Panc1 (cell line): ENCODE data around the gene KIAA1755. TPM values are rescaled to one million over a fixed set of nuclear protein-coding genes. Genes with fewer than 3 reads are reported as not detected.

Experiments
- ATAC-seq: fragments of 200-7000 bp; cut with Tn5 transposase; 2 replicates; pipeline ENCODE4 v1.9.1; 2020; ENCODE audit warnings: mild to moderate bottlenecking, moderate library complexity
- BruUV-seq: library from RNA; stranded (reverse); fragments of 400-500 nt; replicated peaks from 2 replicates; lab custom pipeline; 2021; lab: Mats Ljungman, UMichigan
- CTCF ChIA-PET: fragments of 300-600 bp; sonication (Branson Sonifier 250); formaldehyde crosslinking; loops from one replicate; lab custom pipeline; 2022; ENCODE audit warnings: antibody characterized with exemption; lab: Charles Lee
- POLR2A ChIA-PET: fragments of 300-600 bp; sonication (Branson Sonifier 250); formaldehyde crosslinking; loops from one replicate; lab custom pipeline; 2022; ENCODE audit warnings: antibody characterized with exemption; lab: Charles Lee
- DNase-seq: peaks from one replicate; pipeline ENCODE4 v3.0.0-alpha.2; 2010; ENCODE audit warnings: low read depth, low spot score
- H3K27ac ChIP-seq: 2 replicates; pipeline ENCODE4 v1.5.1; 2011; ENCODE audit warnings: mild to moderate bottlenecking, low read length, inconsistent platforms
- H3K27me3 ChIP-seq: fragments of 200-500 bp; sonication (Bioruptor generic); 2 replicates; pipeline ENCODE4 v1.6.0; 2014; ENCODE audit warnings: low read length, inconsistent platforms; ENCODE audit not compliant: control insufficient read depth, insufficient read depth
- H3K36me3 ChIP-seq: fragments of 200-500 bp; sonication (Bioruptor generic); 2 replicates; pipeline ENCODE4 v1.5.1; 2014; ENCODE audit warnings: inconsistent platforms, mild to moderate bottlenecking, low read length, moderate library complexity; ENCODE audit not compliant: control insufficient read depth, insufficient read depth
- H3K4me1 ChIP-seq: 2 replicates; pipeline ENCODE4 v1.5.1; 2011; ENCODE audit warnings: inconsistent platforms, mild to moderate bottlenecking, low read length, moderate library complexity; ENCODE audit not compliant: control insufficient read depth, insufficient read depth
- H3K4me3 ChIP-seq, 2 experiments: 2 replicates each; pipeline ENCODE4 v1.5.1; 2011 to 2012; ENCODE audit warnings: low read depth in 2 of 2, low read length in 2 of 2, mild to moderate bottlenecking in 2 of 2, inconsistent platforms in 1 of 2, moderate library complexity in 1 of 2
- H3K9me3 ChIP-seq: fragments of 200-500 bp; sonication (Bioruptor generic); 2 replicates; pipeline ENCODE4 v1.5.1; 2014; ENCODE audit warnings: low read depth, mild to moderate bottlenecking, inconsistent platforms, low read length, moderate library complexity; ENCODE audit not compliant: control insufficient read depth, insufficient read depth
- CTCF ChIP-seq: fragments of 450-650 bp; IDR thresholded peaks from 2 replicates; pipeline ENCODE4 v1.5.1; 2017; ENCODE audit warnings: mild to moderate bottlenecking
- POLR2AphosphoS5 ChIP-seq: IDR thresholded peaks from 2 replicates; pipeline ENCODE4 v1.6.1; 2012; ENCODE audit warnings: mild to moderate bottlenecking, low read depth, low read length, moderate library complexity
- REST ChIP-seq, 2 experiments: IDR thresholded peaks; 2 replicates each; pipeline ENCODE4 v1.6.1; 2011 to 2012; ENCODE audit warnings: low read depth in 2 of 2, control low read depth in 1 of 2, low read length in 1 of 2, mild to moderate bottlenecking in 1 of 2, moderate library complexity in 1 of 2; ENCODE audit not compliant: insufficient read depth in 1 of 2
- SIN3A ChIP-seq: IDR thresholded peaks from 2 replicates; pipeline ENCODE4 v1.6.1; 2012; ENCODE audit warnings: low read depth, mild to moderate bottlenecking, low read length, moderate library complexity, borderline replicate concordance; ENCODE audit not compliant: insufficient read depth
- TCF7L2 ChIP-seq: IDR thresholded peaks from 2 replicates; pipeline ENCODE4 v1.6.1; 2011; ENCODE audit warnings: mild to moderate bottlenecking, low read depth, low read length, inconsistent platforms
- in situ Hi-C: cut with HindIII; loops from 2 replicates; pipeline ENCODE4 v1.10.0; 2016; ENCODE audit warnings: low sequenced_read_pairs, low pct_unique_long_range_greater_than_20kb
- intact Hi-C: fragments of 100-400 bp; cut with micrococcal nuclease; formaldehyde crosslinking; loops from one replicate; pipeline ENCODE4 v1.10.0; 2022; ENCODE audit not compliant: unreplicated experiment
- total RNA-seq: library from RNA; stranded (reverse); gene quantifications from one replicate; pipeline ENCODE4 v1.2.1, GENCODE V29; 2021; ENCODE audit not compliant: unreplicated experiment

Gene KIAA1755
- total RNA-seq, 1 experiment from 2014 or later: 0.08 TPM

DNA sequence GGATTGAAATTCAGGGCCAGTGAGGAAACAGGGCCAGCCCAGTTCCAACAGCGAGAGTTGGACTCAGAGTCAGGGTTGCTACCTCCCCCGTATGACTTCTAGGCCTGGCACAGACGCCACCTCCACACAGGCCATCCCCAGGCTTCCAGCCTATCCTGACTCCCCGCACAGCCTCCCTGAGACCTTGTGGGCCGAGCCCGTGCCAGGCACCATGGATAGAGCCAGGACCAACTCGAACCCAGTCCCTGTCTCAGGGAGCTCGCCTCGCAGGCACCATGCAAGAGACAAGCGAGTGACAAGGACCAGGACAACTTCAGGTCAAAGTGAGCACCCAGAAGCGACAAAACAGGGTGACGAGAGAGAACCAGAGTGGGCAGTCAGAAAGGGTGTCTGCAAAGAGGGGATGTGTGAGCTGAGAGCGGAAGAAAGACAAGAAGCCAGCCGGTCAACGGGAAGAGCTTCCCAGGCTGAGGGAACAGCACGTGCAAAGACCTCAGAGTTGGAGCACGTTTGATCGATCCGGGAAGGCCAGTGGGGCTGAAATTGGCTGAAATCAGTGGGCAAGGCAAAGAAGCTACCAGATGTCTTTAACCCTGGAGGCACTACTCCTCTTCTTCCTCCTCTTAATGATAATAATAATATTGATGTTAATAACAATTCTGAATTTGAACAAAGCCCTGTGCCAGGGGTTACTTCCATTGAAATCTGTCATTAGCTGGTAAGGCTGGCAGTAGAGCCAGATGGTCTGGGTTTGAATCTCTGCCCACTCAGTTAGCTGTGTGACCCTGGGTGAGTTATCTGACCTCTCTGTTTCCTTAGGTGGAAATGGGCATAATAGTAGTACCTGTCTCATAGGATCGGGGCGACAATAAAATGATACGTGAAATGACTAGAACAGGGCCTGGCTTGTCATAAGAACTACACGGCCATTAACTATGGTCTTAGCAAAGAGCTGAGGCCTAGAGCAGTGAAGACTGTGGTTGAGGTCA lies 45.0 kb downstream of the KIAA1755 start:
- H3K36me3 ChIP-seq: no peaks in the 10 kb centered on the region
- TF ChIP-seq REST (IDR thresholded peaks at IDR 0.05; ENCODE audit: insufficient read depth in 1 of 2, low read depth in 2 of 2, low read length in 1 of 2): no peak
- no peak for TF ChIP-seq TCF7L2
- no peak for TF ChIP-seq POLR2AphosphoS5
- TF ChIP-seq SIN3A: no peak
- no peak for TF ChIP-seq CTCF
- intact Hi-C loops: no loop called here
- no peak overlapping the region for H3K27ac ChIP-seq
- H3K4me1 ChIP-seq: peaks cover 12% of the 10 kb centered on the region
- ATAC-seq (no peak), DNase-seq (no peak)
- H3K27me3 ChIP-seq: no peaks in the 10 kb centered on the region
- CTCF ChIA-PET: no interaction called here
- POLR2A ChIA-PET: interaction anchor here (0.5 kb wide), 1 partner anchor 8 kb away, joined by 3 read pairs; no protein-coding TSS in a partner anchor
- BruUV-seq: no TSS peak
- in situ Hi-C loops: no loop called here
- no peak overlapping the region for H3K4me3 ChIP-seq
- no peaks in the 10 kb centered on the region for H3K9me3 ChIP-seq

DNA sequence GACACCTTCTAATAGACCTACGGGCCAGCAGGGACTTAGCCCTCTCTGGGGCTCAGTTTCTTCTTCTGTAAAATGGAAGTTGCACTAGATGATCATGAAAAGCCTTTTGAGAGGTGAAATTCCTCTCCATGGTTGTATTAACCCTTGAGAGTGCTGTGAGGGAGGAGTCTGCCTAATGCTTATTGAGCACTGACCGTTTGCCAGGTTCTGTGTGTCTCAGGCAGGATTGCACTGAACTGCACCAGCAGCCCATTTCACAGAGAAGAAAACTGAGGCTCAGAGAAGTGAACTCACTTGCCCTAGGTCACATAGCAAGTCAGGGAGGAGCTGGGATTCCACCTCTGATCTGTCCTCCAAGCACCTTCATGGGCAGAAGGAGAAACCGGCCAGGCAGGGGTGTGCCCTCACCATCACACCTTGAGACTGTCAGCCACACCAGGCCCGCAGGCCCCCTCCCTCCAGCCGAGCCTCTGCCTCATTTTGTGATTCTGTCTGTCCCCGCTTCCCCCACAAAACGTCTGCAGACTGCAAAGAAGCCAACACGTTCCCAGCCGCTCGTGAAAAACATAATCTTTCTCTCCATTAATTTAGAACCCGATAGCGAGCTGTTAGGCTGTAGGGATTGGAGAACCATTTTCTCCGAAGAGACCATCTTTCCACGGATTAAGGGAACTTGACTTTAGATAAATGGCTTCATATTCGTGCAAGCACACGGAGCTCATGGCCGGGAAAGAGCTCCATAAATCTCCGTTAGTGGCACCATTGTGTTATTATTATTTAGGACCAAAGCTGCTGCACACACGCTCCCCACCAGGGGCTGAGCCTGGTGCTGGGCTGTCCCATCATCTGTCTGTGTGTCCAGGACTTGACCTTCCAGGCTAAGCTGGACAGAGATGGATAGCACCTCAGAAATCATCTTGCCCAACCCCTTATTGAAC lies 46.0 kb downstream of the KIAA1755 start:
- ChIA-PET POLR2A (interaction anchor here (0.5 kb wide), 1 partner anchor 7 kb away, joined by 3 read pairs; no protein-coding TSS in a partner anchor), CTCF (no interaction called here)
- BruUV-seq: no TSS peak
- TF ChIP-seq TCF7L2 (no peak), CTCF (no peak), POLR2AphosphoS5 (no peak), REST (IDR thresholded peaks at IDR 0.05; ENCODE audit: insufficient read depth in 1 of 2, low read depth in 2 of 2, low read length in 1 of 2) (no peak), SIN3A (no peak)
- no peak overlapping the region for H3K27ac ChIP-seq
- H3K36me3 ChIP-seq: no peaks in the 10 kb centered on the region
- no peaks in the 10 kb centered on the region for H3K9me3 ChIP-seq
- DNase-seq (no peak), ATAC-seq (no peak)
- in situ Hi-C loops (no loop called here), intact Hi-C loops (no loop called here)
- H3K4me3 ChIP-seq: no peak overlapping the region
- no peaks in the 10 kb centered on the region for H3K27me3 ChIP-seq
- H3K4me1 ChIP-seq: peaks cover 12% of the 10 kb centered on the region
